Gastrocnemius medialis (tissue), 4 donors: ENCODE measurements around the gene RYR1. TPM values are rescaled to one million over a fixed set of nuclear protein-coding genes. Genes with fewer than 3 reads are reported as not detected.

Source experiments
- ATAC-seq, 2 donors: fragments of 150-250 bp; one replicate each; pipeline ENCODE4 v1.9.1; 2016
- DNase-seq, 2 donors: peaks; one replicate each; pipeline ENCODE4 v3.0.0-alpha.2; 2019
- H3K27ac ChIP-seq, 4 donors: fragments of 200-600 bp; sonication (generic); 1 replicate in 1 of 4; 2 replicates in 3 of 4; pipeline ENCODE4 v1.5.1; 2016 to 2018; ENCODE audit warnings: mild to moderate bottlenecking in 2 of 4, moderate library complexity in 1 of 4
- H3K27me3 ChIP-seq, 3 donors: fragments of 200-600 bp; sonication (generic) in 2 of 3; 1 replicate in 1 of 3; 2 replicates in 2 of 3; pipeline versions ENCODE4 v1.5.1 to v1.6.0; 2016 to 2019; ENCODE audit warnings: mild to moderate bottlenecking in 1 of 3, moderate library complexity in 1 of 3
- H3K36me3 ChIP-seq, 2 donors: fragments of 200-600 bp; sonication (generic) in 1 of 2; one replicate each; pipeline ENCODE4 v1.5.1; 2017 to 2018
- H3K4me1 ChIP-seq, 2 donors: fragments of 200-600 bp; sonication (generic) in 1 of 2; one replicate each; pipeline ENCODE4 v1.5.1; 2016 to 2017; ENCODE audit warnings: mild to moderate bottlenecking in 2 of 2
- H3K4me3 ChIP-seq, 4 donors: fragments of 200-600 bp; sonication (generic) in 3 of 4; 1 replicate in 1 of 4; 2 replicates in 3 of 4; pipeline ENCODE4 v1.5.1; 2016 to 2019; ENCODE audit warnings: mild to moderate bottlenecking in 2 of 4
- H3K9me3 ChIP-seq, 3 donors: fragments of 200-600 bp; sonication (generic) in 2 of 3; 1 replicate in 1 of 3; 2 replicates in 2 of 3; pipeline ENCODE4 v1.5.1; 2016 to 2019
- POLR2A ChIP-seq, 2 donors: fragments of 450-650 bp; IDR thresholded peaks; one replicate each; pipeline ENCODE4 v1.6.1; 2017; ENCODE audit warnings: antibody characterized with exemption in 2 of 2, mild to moderate bottlenecking in 2 of 2, moderate library complexity in 2 of 2
- in situ Hi-C, 4 donors: fragments of 200-750 bp; cut with MboI; loops; one replicate each; pipeline versions ENCODE4 v1.15.0 to v1.8.0; 2017; ENCODE audit warnings: low sequenced_read_pairs in 4 of 4
- intact Hi-C: fragments of 100-400 bp; cut with DNase I; formaldehyde crosslinking; loops from one replicate; pipeline ENCODE4 v1.15.1; 2023; ENCODE audit warnings: low total_unique reads
- total RNA-seq, 4 donors: library from RNA; depleted of rRNA; stranded (reverse); fragments of >200 nt; gene quantifications; one replicate each; pipeline versions ENCODE4 v1.1.0 to v1.2.3, GENCODE V29; 2016
- TF ChIP-seq, protein P1 (sequence below), 5 experiments: fragments of 450-650 bp in 3 of 5; fragments of 200-600 bp in 2 of 5; sonication (generic) in 2 of 5; IDR thresholded peaks in 4 of 5; conservative IDR thresholded peaks in 1 of 5; 1 replicate in 4 of 5; 2 replicates in 1 of 5; pipeline ENCODE4 v1.5.1; 2016 to 2019; ENCODE audit warnings: antibody characterized with exemption in 5 of 5, mild to moderate bottlenecking in 3 of 5, moderate library complexity in 3 of 5

The RYR1 gene
- total RNA-seq, 4 donors from 2014 or later = 607 to 831 (median 724) TPM

DNA sequence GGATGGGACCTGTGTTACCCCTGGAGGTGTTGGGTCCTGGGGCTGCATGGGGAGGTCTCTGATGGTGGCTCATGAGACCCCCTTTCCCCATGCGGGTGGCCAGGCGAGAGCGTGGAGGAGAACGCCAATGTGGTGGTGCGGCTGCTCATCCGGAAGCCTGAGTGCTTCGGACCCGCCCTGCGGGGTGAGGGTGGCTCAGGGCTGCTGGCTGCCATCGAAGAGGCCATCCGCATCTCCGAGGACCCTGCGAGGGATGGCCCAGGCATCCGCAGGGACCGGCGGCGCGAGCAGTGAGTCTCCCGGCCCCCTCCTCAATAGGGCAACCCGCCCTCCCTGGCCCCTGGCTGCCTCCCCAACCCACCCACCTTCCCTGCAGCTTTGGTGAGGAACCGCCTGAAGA, 66.0 kb downstream of the RYR1 start:
- Histone ChIP-seq H3K36me3 (peaks cover 4 to 99% of the 10 kb centered on the region in 2 donors), H3K27ac (no peak overlapping the region), H3K9me3 (no peaks in the 10 kb centered on the region), H3K4me1 (no peaks in the 10 kb centered on the region), H3K4me3 (no peak overlapping the region), H3K27me3 (no peaks in the 10 kb centered on the region)
- intact Hi-C loops (no loop called here), in situ Hi-C loops (no loop called here)
- ATAC-seq (no peak), DNase-seq (no peak)
- TF ChIP-seq, protein P1, sequence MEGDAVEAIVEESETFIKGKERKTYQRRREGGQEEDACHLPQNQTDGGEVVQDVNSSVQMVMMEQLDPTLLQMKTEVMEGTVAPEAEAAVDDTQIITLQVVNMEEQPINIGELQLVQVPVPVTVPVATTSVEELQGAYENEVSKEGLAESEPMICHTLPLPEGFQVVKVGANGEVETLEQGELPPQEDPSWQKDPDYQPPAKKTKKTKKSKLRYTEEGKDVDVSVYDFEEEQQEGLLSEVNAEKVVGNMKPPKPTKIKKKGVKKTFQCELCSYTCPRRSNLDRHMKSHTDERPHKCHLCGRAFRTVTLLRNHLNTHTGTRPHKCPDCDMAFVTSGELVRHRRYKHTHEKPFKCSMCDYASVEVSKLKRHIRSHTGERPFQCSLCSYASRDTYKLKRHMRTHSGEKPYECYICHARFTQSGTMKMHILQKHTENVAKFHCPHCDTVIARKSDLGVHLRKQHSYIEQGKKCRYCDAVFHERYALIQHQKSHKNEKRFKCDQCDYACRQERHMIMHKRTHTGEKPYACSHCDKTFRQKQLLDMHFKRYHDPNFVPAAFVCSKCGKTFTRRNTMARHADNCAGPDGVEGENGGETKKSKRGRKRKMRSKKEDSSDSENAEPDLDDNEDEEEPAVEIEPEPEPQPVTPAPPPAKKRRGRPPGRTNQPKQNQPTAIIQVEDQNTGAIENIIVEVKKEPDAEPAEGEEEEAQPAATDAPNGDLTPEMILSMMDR (IDR thresholded peaks at IDR 0.05 in 4 of 5, conservative IDR thresholded peaks at IDR 0.05 in 1 of 5) = no peak
- TF ChIP-seq POLR2A (IDR thresholded peaks at IDR 0.05) = no peak

GRCh38 chr19:38500450-38500849, 67.0 kb downstream of the RYR1 start:
- intact Hi-C loops = loop anchor here (5.0 kb wide), 1 partner anchor 37 kb away; no protein-coding TSS in a partner anchor
- Histone ChIP-seq H3K9me3 (no peaks in the 10 kb centered on the region), H3K4me1 (no peaks in the 10 kb centered on the region), H3K36me3 (peaks cover 4 to 99% of the 10 kb centered on the region in 2 donors), H3K27ac (no peak overlapping the region), H3K27me3 (no peaks in the 10 kb centered on the region), H3K4me3 (no peak overlapping the region)
- DNase-seq = no peak
- TF ChIP-seq, protein P1 (IDR thresholded peaks at IDR 0.05 in 4 of 5, conservative IDR thresholded peaks at IDR 0.05 in 1 of 5) = no peak
- TF ChIP-seq POLR2A (IDR thresholded peaks at IDR 0.05) = no peak
- no peak for ATAC-seq
- in situ Hi-C loops = no loop called here

GRCh38 chr19:38502410-38503076, 69.1 kb downstream of the RYR1 start:
- no peaks in the 10 kb centered on the region for H3K4me1 ChIP-seq
- H3K27ac ChIP-seq = no peak overlapping the region
- ATAC-seq = no peak
- no peaks in the 10 kb centered on the region for H3K27me3 ChIP-seq
- peaks cover 4 to 99% of the 10 kb centered on the region in 2 donors for H3K36me3 ChIP-seq
- in situ Hi-C loops = no loop called here
- no peak for TF ChIP-seq POLR2A (IDR thresholded peaks at IDR 0.05)
- no peaks in the 10 kb centered on the region for H3K9me3 ChIP-seq
- no peak for DNase-seq
- intact Hi-C loops = loop anchor here (5.0 kb wide), 1 partner anchor 35 kb away; no protein-coding TSS in a partner anchor
- no peak overlapping the region for H3K4me3 ChIP-seq

DNA sequence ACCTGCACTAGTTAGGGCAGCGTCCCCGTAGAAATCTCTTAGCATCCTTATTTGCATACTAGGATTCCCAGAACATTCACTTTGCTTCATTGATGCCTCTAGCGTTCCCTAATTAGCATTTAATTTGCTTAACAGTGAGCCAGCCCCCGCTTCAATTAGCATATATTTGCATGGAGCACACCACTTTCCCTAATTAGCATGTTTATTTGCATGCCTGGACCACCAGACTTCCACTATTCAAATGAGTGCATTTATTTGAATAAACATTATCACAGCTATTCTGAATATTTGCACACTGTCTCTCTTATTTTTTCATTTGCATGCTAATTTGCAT, 69.6 kb downstream of the RYR1 start:
- H3K27me3 ChIP-seq = no peaks in the 10 kb centered on the region
- H3K27ac ChIP-seq = no peak overlapping the region
- ATAC-seq (no peak), DNase-seq (no peak)
- intact Hi-C loops = loop anchor here (5.0 kb wide), 1 partner anchor 34 kb away; no protein-coding TSS in a partner anchor
- peaks cover 4 to 99% of the 10 kb centered on the region in 2 donors for H3K36me3 ChIP-seq
- H3K4me1 ChIP-seq = no peaks in the 10 kb centered on the region
- in situ Hi-C loops = no loop called here
- no peak for TF ChIP-seq POLR2A (IDR thresholded peaks at IDR 0.05)
- TF ChIP-seq, protein P1 (IDR thresholded peaks at IDR 0.05 in 4 of 5, conservative IDR thresholded peaks at IDR 0.05 in 1 of 5) = no peak
- no peak overlapping the region for H3K4me3 ChIP-seq
- no peaks in the 10 kb centered on the region for H3K9me3 ChIP-seq

- TF ChIP-seq, protein P1 (IDR thresholded peaks at IDR 0.05 in 4 of 5, conservative IDR thresholded peaks at IDR 0.05 in 1 of 5) = no peak
- no peak for TF ChIP-seq POLR2A (IDR thresholded peaks at IDR 0.05)
- Histone ChIP-seq H3K4me1 (no peaks in the 10 kb centered on the region), H3K36me3 (peaks cover 4 to 99% of the 10 kb centered on the region in 2 donors), H3K9me3 (no peaks in the 10 kb centered on the region), H3K27me3 (no peaks in the 10 kb centered on the region), H3K4me3 (no peak overlapping the region), H3K27ac (peak overlapping the region in 1 of 4 donors; percentile 40)
- ATAC-seq = no peak
- no peak for DNase-seq
- in situ Hi-C loops = no loop called here
- intact Hi-C loops = no loop called here
These were observed 72.5 kb downstream of the RYR1 start for GRCh38 chr19:38505958-38506357.
